Uterus (tissue), 2 donors: ENCODE measurements around the gene HDGFL1.

Source experiments
- POLR2A ChIP-seq, 2 donors: fragments of 450-650 bp; IDR thresholded peaks; one replicate each; pipeline ENCODE4 v1.6.1; 2016; ENCODE audit warnings: antibody characterized with exemption in 2 of 2, mild to moderate bottlenecking in 1 of 2, moderate library complexity in 1 of 2
- TF ChIP-seq, protein P1 (sequence below), 4 experiments: fragments of 200-600 bp in 2 of 4; fragments of 450-650 bp in 2 of 4; sonication (generic) in 2 of 4; IDR thresholded peaks; one replicate each; pipeline ENCODE4 v1.5.1; 2016 to 2019; ENCODE audit warnings: antibody characterized with exemption in 4 of 4, mild to moderate bottlenecking in 2 of 4, moderate library complexity in 1 of 4

DNA sequence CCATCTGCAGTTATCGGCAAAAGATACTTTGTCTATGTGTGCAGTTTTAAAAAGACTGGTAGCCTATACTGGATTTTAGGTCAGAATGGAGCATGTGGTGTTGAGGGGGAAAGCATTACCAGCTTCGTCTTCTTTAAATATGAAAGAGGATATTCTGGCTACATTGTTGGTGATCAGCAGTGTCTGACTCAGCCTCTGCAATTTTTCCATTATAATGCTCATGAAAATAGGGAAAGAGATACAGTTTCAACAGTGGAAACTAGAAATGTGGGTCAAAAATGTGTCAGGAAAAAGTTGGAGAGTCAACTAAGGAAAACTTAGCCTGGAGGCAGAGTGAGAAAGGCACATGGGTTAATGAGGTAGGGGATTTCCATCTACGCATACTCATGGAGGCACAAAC lies 45.2 kb downstream of the HDGFL1 start:
- TF ChIP-seq, protein P1, sequence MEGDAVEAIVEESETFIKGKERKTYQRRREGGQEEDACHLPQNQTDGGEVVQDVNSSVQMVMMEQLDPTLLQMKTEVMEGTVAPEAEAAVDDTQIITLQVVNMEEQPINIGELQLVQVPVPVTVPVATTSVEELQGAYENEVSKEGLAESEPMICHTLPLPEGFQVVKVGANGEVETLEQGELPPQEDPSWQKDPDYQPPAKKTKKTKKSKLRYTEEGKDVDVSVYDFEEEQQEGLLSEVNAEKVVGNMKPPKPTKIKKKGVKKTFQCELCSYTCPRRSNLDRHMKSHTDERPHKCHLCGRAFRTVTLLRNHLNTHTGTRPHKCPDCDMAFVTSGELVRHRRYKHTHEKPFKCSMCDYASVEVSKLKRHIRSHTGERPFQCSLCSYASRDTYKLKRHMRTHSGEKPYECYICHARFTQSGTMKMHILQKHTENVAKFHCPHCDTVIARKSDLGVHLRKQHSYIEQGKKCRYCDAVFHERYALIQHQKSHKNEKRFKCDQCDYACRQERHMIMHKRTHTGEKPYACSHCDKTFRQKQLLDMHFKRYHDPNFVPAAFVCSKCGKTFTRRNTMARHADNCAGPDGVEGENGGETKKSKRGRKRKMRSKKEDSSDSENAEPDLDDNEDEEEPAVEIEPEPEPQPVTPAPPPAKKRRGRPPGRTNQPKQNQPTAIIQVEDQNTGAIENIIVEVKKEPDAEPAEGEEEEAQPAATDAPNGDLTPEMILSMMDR (IDR thresholded peaks at IDR 0.05): no peak
- no peak for TF ChIP-seq POLR2A (IDR thresholded peaks at IDR 0.05)
